Measurements from ENCODE around the gene GDPD5. TPM values are rescaled to one million over a fixed set of nuclear protein-coding genes. Genes with fewer than 3 reads are reported as not detected.
A peak's percentile ranks its signal among the peaks of the same experiment; 100 is the strongest.

The GDPD5 gene
- total and polyA plus RNA-seq, 2 donors (not counting 3 experiments of a cell fraction or from before 2014, with no cell fraction given) = 60.2 to 79.2 TPM

DNA sequence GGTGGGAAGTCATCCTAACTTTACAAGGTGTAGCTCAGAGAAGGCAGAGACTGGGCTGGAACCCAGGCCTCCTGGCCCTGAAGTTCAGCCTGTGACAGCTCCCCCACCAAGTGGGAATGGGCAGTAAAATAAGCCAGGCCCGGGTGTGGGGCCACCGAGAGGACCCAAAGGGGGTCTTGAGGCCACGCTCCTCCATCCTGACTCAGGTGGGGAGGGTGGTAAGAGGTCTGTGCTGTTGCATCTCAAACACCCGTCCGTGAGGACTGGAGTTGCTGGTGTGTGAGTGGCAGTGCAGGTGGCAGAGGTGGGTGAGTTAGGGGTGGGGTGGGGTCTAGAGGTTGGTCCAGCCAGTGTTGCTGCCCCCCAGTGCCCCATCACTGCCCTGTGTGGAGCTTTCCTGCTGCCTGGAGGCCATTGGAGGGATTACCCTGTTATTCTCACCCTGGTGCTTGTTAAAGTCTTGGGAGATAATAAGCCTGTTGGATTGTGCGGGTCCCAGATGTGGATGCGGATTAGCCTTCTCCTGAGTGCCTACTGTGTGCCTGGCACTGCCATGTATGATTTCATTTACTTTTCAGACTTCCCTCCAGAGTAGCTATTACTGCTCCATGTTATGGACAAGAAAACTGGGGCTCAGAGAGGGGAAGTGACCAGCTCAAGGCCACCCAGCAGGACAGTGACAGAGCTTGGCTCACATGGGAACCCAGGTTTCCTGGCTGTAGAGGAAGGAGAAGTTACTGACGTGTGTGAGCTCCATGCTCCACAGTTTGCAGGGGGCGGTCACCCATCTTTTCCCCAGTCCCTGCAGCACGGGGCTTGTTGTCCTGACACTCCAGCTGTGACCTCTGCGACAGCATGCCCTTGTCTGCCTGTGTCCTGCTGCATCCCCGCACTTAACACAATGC is 49.2 kb upstream of the GDPD5 start:
- no peak overlapping the region for H3K27ac ChIP-seq (ENCODE audit: insufficient read depth, low read depth, low read length)

More for the DNA sequence above, 49.2 kb upstream of the GDPD5 start:
- ChIA-PET POLR2A (interaction anchor here (0.6 to 3.0 kb wide), 5 partner anchors 9 to 27 kb away, joined by 3 to 9 read pairs (median 4); no protein-coding TSS in a partner anchor), CTCF (interaction anchor here (1.0 to 9.1 kb wide), 9 partner anchors 13 to 167 kb away, joined by 3 to 107 read pairs (median 6); partner anchors contain the start of gene SERPINH1)
- H3K9me3 ChIP-seq (replicated peaks; ENCODE audit: control insufficient read depth, insufficient read depth, low read length) = no peaks in the 10 kb centered on the region
- no peaks in the 10 kb centered on the region for H3K9me1 ChIP-seq (replicated peaks; ENCODE audit: control insufficient read depth, extremely low read depth, insufficient read depth, low read length)
- intact Hi-C loops (cut with micrococcal nuclease) (no loop called here), dilution Hi-C loops (cut with MboI; ENCODE audit: extremely low pct_ligation_motif_present, low sequenced_read_pairs) (no loop called here)
- H2AFZ ChIP-seq (ENCODE audit: low read depth, low read length) = no peak overlapping the region
- H3K4me1 ChIP-seq (ENCODE audit: control insufficient read depth, extremely low read depth, insufficient read depth, low read length) = peaks cover 3% of the 10 kb centered on the region
- no peak for TF ChIP-seq JUN (IDR thresholded peaks at IDR 0.05; ENCODE audit: borderline replicate concordance, insufficient read depth, insufficient read length, low read depth)
- TF ChIP-seq, protein P1, sequence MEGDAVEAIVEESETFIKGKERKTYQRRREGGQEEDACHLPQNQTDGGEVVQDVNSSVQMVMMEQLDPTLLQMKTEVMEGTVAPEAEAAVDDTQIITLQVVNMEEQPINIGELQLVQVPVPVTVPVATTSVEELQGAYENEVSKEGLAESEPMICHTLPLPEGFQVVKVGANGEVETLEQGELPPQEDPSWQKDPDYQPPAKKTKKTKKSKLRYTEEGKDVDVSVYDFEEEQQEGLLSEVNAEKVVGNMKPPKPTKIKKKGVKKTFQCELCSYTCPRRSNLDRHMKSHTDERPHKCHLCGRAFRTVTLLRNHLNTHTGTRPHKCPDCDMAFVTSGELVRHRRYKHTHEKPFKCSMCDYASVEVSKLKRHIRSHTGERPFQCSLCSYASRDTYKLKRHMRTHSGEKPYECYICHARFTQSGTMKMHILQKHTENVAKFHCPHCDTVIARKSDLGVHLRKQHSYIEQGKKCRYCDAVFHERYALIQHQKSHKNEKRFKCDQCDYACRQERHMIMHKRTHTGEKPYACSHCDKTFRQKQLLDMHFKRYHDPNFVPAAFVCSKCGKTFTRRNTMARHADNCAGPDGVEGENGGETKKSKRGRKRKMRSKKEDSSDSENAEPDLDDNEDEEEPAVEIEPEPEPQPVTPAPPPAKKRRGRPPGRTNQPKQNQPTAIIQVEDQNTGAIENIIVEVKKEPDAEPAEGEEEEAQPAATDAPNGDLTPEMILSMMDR (IDR thresholded peaks at IDR 0.05; ENCODE audit: extremely low read depth in 1 of 2, insufficient read depth in 1 of 2, low read depth in 1 of 2, low read length in 2 of 2) = peak; percentile 9 to 38
- TF ChIP-seq MYC (IDR thresholded peaks at IDR 0.05; ENCODE audit: low read depth, low read length) = no peak
- TF ChIP-seq, protein P2, sequence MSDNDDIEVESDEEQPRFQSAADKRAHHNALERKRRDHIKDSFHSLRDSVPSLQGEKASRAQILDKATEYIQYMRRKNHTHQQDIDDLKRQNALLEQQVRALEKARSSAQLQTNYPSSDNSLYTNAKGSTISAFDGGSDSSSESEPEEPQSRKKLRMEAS (IDR thresholded peaks at IDR 0.05; ENCODE audit: insufficient read depth, insufficient read length) = no peak
- peak; percentile 42 for TF ChIP-seq POLR2A (IDR thresholded peaks at IDR 0.05; ENCODE audit: low read depth, low read length)
- TF ChIP-seq GATA2 (IDR thresholded peaks at IDR 0.05; ENCODE audit: insufficient read depth, insufficient read length, low read depth, low read length) = no peak
- peaks cover 16 to 41% of the 10 kb centered on the region in 2 experiments for H3K36me3 ChIP-seq (ENCODE audit: control insufficient read depth in 2 of 2, extremely low read depth in 1 of 2, insufficient read depth in 2 of 2, low read length in 2 of 2)
- H3K27me3 ChIP-seq (ENCODE audit: control insufficient read depth in 2 of 2, insufficient read depth in 2 of 2, low read length in 2 of 2) = no peaks in the 10 kb centered on the region
- H3K4me2 ChIP-seq (ENCODE audit: insufficient read depth, low read length) = no peak overlapping the region
- no peaks in the 10 kb centered on the region for H4K20me1 ChIP-seq (replicated peaks; ENCODE audit: control insufficient read depth, extremely low read depth, insufficient read depth, low read length)
- no peak overlapping the region for H3K4me3 ChIP-seq (replicated peaks in 1 of 3; ENCODE audit: insufficient read depth in 1 of 3, low read depth in 1 of 3, low read length in 3 of 3)
- DNase-seq (ENCODE audit: low read depth, low spot score) = no peak
- H3K9ac ChIP-seq (replicated peaks; ENCODE audit: extremely low read depth, insufficient read depth, low read length) = no peak overlapping the region
- H3K79me2 ChIP-seq (ENCODE audit: control insufficient read depth, insufficient read depth, low read length) = no peaks in the 10 kb centered on the region
- FAIRE-seq = no peak
- no TSS peak for BruUV-seq (replicated peaks)

Measured in endothelial cell of umbilical vein (primary cell).